GM18873 (cell line): ENCODE data around the gene CD247.
"Not testable (repeated sequence)": the region's sequence is repeated elsewhere in the genome, so short reads cannot be mapped to it uniquely, and the experiment has no call there.

ENCODE experiments used
- ATAC-seq: cut with Tn5 transposase; IDR thresholded peaks from one replicate; pipeline ENCODE4 v1.9.1; 2021; ENCODE audit warnings: mild to moderate bottlenecking, moderate library complexity, moderate number of reproducible peaks; ENCODE audit not compliant: unreplicated experiment, low FRiP score

Gene CD247

DNA sequence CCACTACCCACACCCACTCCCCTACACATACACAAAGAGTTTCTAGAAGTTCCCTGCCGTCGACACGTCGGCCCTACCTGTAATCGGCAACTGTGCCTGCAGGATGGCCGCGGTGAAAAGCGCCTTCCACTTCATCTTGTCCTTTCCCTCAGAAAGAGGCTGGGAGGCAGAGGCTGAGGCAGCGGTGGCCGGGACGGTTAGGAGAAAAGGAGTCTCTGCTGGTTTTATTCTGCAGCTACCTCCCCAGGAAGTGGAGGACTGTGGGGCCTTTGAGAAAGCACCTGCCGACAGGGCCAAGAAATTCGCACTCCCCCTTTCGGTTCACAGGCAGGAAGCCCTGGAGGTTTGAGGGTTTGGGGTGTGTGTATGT, at the start of gene CD247:
Gene CD247, minus strand, starts transcription at position 199 of the 370 bp plus-strand sequence. Its CDS starts 64 bp downstream, at position 135.
- no peak for ATAC-seq

DNA sequence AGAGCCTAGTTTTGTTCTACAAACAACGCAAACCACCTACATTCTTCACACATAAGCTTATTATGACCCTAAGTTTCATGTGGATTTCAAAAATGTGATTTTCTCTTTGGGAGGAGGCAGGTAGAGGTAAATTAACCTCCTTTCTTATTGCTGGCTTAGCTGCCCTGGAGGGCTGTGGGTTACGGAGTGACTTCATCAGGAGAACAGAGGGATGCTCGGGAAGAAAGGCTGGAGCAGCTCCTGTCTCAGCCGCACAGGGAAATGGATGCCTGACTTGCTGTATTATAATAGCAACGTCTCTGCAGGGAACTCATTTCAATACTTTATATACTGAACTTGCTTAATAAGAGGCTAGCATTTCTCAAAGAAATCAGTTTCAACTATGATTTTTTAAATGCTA, 49.3 kb upstream of the CD247 start:
- no peak for ATAC-seq

GRCh38 chr1:167566766-167567165, 48.4 kb upstream of the CD247 start:
- no peak for ATAC-seq

GRCh38 chr1:167565922-167566321, 47.6 kb upstream of the CD247 start:
- no peak for ATAC-seq

- ATAC-seq: no peak
These were observed 46.4 kb upstream of the CD247 start for GRCh38 chr1:167564612-167565270.

DNA sequence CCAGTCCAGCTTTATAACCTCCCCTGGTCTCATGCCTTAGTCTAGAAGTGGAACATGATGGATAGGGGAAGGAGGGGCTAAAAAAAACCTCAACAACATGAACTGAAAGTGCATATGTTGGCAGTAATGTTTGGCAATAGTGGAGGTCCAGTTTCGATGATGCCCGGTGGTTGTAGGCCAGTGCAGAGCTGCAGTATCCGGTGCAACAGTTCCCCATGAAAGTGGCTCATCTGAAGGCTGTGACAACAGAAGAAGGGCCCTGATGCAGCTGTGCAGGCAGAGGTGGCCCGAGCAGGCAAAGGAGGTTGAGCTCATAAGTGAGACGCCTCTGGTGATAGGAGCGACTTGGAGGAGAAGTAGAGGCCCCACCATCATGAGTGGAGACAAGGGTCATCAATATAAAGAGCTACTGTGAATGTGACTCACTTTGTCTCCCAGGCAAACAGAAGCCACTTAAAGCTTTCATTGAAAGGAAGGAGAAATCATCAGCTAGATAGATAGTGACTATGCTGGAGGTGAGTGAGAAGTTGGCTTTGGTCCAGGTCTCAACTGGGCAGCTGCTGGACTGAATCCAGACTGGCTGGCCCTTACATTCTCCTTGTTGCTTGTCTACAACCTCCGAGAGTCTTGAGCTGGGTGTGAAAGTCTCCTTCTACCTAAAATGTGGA, 45.4 kb upstream of the CD247 start:
- ATAC-seq: no peak

DNA sequence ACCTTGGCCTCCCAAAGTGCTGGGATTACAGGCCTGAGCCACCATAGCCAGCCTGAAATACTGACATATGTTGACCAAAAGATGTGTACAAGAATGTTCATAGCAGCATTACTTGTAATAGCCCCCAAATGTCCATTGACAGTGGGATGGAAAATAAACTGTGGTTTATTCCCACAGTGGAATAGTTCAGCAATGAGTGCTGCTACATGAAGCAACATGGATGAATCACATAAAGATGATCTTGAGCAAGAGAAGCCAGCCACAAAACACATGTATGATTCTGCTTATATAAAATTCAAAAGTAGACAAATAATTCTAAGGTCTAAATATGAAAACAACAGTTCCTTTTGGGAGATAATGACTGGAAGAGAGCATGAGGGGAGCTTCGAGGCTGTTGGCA, 44.4 kb upstream of the CD247 start:
- ATAC-seq: no peak

- no peak for ATAC-seq
These were observed 43.4 kb upstream of the CD247 start for GRCh38 chr1:167561753-167562152.

GRCh38 chr1:167555971-167556714, 37.8 kb upstream of the CD247 start:
- no peak for ATAC-seq

- not testable (repeated sequence) for ATAC-seq
These were observed 36.7 kb upstream of the CD247 start for GRCh38 chr1:167555072-167555471.

DNA sequence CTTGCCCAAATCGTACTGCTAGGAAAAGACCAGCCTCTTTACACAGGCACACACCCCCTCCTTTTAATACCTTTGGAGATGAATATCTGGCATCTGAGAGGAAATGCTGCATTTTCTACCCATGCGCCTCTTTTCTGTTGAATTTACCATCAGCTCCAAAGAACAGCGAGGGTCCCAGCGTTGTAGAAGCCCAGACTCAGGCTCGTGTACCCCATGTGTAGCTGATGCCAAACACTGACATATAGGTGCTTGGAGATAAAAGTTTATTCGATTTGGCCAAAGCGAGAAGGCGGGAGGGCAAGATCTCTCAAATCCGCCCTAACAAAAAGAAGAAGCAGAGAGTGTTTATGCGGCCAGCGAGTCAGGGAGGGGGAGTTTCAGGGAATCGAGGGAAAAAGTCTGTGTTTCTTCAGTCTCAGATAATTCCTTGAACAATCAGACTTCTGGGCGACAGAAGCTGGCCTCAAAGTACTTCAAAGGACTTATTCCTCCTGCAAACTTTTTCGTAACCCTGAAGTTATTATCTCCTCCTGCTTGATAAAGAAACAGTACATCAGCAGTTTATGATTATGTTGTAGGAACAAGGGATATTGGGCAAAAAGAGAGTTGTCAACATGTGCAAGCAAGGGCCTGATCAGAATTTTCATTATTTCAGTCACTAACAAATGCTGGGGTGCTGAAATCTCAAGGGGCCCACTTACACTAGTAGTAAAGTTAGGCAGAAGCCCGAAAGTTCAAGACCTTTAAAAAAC, 35.9 kb upstream of the CD247 start:
- ATAC-seq: peak; percentile 20

- ATAC-seq: peak; percentile 90
These were observed 35.1 kb upstream of the CD247 start, which contains the start of gene CREG1 for GRCh38 chr1:167553136-167554027. TSS of gene CREG1 (minus strand) at chr1:167553762.

GRCh38 chr1:167551362-167551761, 33.0 kb upstream of the CD247 start:
- ATAC-seq: no peak

- ATAC-seq: no peak
These were observed 30.0 kb upstream of the CD247 start for GRCh38 chr1:167548059-167548932.

DNA sequence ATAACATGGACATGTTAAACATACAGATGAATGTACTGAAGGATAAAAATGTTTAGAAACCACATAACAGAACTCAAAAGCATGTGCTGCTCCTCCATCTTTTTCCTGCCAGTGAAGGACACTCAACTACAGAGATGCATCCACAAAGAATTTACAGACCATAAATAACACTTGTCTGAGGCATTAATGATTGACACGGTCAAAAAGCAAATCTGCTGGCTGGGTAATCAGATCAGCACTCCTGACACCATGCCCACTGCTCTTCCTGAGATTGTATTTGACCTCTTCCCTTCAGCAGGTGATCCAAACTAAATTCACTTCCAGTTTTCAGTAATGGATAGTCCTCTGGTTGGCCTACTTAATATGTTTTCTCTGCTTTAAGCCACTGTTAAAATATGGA, 28.6 kb upstream of the CD247 start:
- ATAC-seq: no peak

GRCh38 chr1:167545349-167545748, 27.0 kb upstream of the CD247 start:
- ATAC-seq: no peak

GRCh38 chr1:167544447-167545093, 26.2 kb upstream of the CD247 start:
- no peak for ATAC-seq

DNA sequence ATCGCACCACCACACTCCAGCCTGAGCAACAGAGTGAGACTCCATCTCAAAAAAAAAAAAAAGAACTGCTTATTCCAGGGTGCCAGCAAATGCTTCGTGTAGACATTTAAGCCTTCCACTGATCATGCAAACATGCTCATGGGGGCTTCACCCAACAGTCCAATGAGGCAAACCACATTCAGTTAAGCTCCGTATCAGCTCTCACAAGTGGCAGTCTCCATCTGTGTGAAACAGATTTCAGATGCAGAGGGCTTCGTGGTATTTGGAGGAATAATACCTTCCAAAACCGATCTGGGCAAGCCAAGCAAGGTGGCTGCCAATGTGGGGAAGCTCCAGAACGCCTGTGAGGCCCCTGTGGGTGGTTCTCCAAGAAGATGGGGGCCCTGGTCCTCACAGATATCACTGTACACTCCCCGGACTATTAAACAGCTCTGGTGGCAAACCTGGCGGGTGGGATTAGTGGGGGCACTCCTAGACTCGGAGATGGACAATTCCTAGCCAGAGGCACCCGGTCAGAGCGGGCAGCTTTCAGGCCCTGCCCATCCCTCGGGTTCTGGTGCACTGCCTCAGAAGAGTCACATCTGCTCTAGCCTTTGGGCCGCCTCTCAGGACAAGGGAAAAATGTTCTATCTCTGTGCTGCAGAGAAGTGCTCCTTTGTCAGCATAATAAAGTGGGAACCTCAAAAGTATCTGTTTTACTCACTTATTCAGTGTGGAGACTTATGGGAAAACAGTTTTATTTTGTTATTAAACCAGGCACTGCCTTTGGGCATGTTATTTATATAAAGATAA, 25.1 kb upstream of the CD247 start:
- ATAC-seq: no peak
